Smooth muscle cell (in vitro differentiated cells): ENCODE results near the gene SLC12A5. TPM values are rescaled to one million over a fixed set of nuclear protein-coding genes. Genes with fewer than 3 reads are reported as not detected.

Source experiments
- DNase-seq: peaks from one replicate; lab custom pipeline; 2025; ENCODE audit not compliant: unreplicated experiment; lab: John Stamatoyannopoulos, UW
- H2AFZ ChIP-seq: fragments of 200-600 bp; sonication (generic); 2 replicates; pipeline ENCODE4 v1.6.0; 2016; ENCODE audit warnings: antibody characterized with exemption, low read depth, mild to moderate bottlenecking
- H3F3A ChIP-seq: fragments of 200-600 bp; sonication (generic); 2 replicates; pipeline ENCODE4 v1.6.0; 2017; ENCODE audit warnings: antibody characterized with exemption, low read depth
- H3K27ac ChIP-seq: fragments of 200-600 bp; sonication (generic); 2 replicates; pipeline ENCODE4 v1.5.1; 2016; ENCODE audit warnings: low read depth, mild to moderate bottlenecking
- H3K27me3 ChIP-seq: fragments of 200-600 bp; sonication (generic); 2 replicates; pipeline ENCODE4 v1.6.1; 2016; ENCODE audit warnings: low read depth, mild to moderate bottlenecking
- H3K36me3 ChIP-seq: fragments of 200-600 bp; sonication (generic); 2 replicates; pipeline ENCODE4 v1.5.1; 2016; ENCODE audit warnings: low read depth
- H3K4me1 ChIP-seq: fragments of 200-600 bp; sonication (generic); 2 replicates; pipeline ENCODE4 v1.5.1; 2016; ENCODE audit warnings: low read depth
- H3K4me2 ChIP-seq: fragments of 200-600 bp; sonication (generic); 2 replicates; pipeline ENCODE4 v1.6.0; 2016; ENCODE audit warnings: mild to moderate bottlenecking
- H3K4me3 ChIP-seq: fragments of 200-600 bp; sonication (generic); 2 replicates; pipeline ENCODE4 v1.5.1; 2016; ENCODE audit warnings: mild to moderate bottlenecking
- H3K79me2 ChIP-seq: fragments of 200-600 bp; sonication (generic); 2 replicates; pipeline ENCODE4 v1.6.0; 2016; ENCODE audit warnings: low read depth, mild to moderate bottlenecking
- H3K9ac ChIP-seq: fragments of 200-600 bp; sonication (generic); 2 replicates; pipeline ENCODE4 v1.6.0; 2016; ENCODE audit warnings: low read depth
- H3K9me3 ChIP-seq: fragments of 200-600 bp; sonication (generic); replicated peaks from 2 replicates; pipeline ENCODE4 v1.5.1; 2016; ENCODE audit warnings: low read depth
- H4K20me1 ChIP-seq: fragments of 200-600 bp; sonication (generic); 2 replicates; pipeline ENCODE4 v1.6.0; 2016; ENCODE audit warnings: low read depth
- CTCF ChIP-seq: fragments of 200-600 bp; sonication (generic); IDR thresholded peaks from 2 replicates; pipeline ENCODE4 v1.5.1; 2017; ENCODE audit warnings: borderline replicate concordance, mild to moderate bottlenecking, antibody characterized with exemption; ENCODE audit not compliant: insufficient read depth, poor library complexity, severe bottlenecking
- WGBS: methylation state at CpG from one replicate; pipeline ENCODE4 v1.1.7; 2016; ENCODE audit warnings: low lambda C conversion rate; 5-methylcytosine and 5-hydroxymethylcytosine counted together
- polyA plus RNA-seq: library from polyadenylated mRNA; unstranded; fragments of >200 nt; fragmentation: Nextera tagmentation; extraction: Ambion mirVana; gene quantifications from 2 replicates; pipeline ENCODE4 v1.2.1, GENCODE V29; 2016
- total RNA-seq: library from RNA; depleted of rRNA; stranded (reverse); fragments of >200 nt; gene quantifications from 2 replicates; pipeline ENCODE4 v1.2.3, GENCODE V29; 2014

Gene SLC12A5
- total and polyA plus RNA-seq, 2 experiments from 2014 or later, result 0.40 to 1.3 TPM

- Histone ChIP-seq H3K27ac (no peak overlapping the region), H3K36me3 (no peaks in the 10 kb centered on the region), H3K4me3 (no peak overlapping the region), H3K9ac (no peak overlapping the region), H4K20me1 (no peaks in the 10 kb centered on the region), H3K4me1 (no peaks in the 10 kb centered on the region), H3F3A (no peaks in the 10 kb centered on the region), H3K79me2 (no peaks in the 10 kb centered on the region), H2AFZ (no peak overlapping the region), H3K4me2 (no peak overlapping the region), H3K27me3 (peaks cover 63% of the 10 kb centered on the region), H3K9me3 (no peaks in the 10 kb centered on the region)
- DNase-seq, result no peak
- 80% methylated on average over 6 of the region's 6 CpGs for WGBS
- no peak for TF ChIP-seq CTCF
Observed at GRCh38 chr20:46107061-46107460, 78.0 kb downstream of the SLC12A5 start.

- Histone ChIP-seq H3K4me3 (no peak overlapping the region), H3K79me2 (no peaks in the 10 kb centered on the region), H3K9me3 (no peaks in the 10 kb centered on the region), H3K36me3 (no peaks in the 10 kb centered on the region), H3K4me2 (no peak overlapping the region), H3K27ac (no peak overlapping the region), H4K20me1 (no peaks in the 10 kb centered on the region), H2AFZ (no peak overlapping the region), H3K27me3 (peaks cover 65% of the 10 kb centered on the region), H3F3A (no peaks in the 10 kb centered on the region), H3K9ac (no peak overlapping the region), H3K4me1 (peaks cover 4% of the 10 kb centered on the region)
- no peak for DNase-seq
- WGBS, result 94% methylated on average over 5 of the region's 5 CpGs
- TF ChIP-seq CTCF, result no peak
Observed at GRCh38 chr20:46108435-46108841, 79.4 kb downstream of the SLC12A5 start.

- H4K20me1 ChIP-seq, result no peaks in the 10 kb centered on the region
- peaks cover 65% of the 10 kb centered on the region for H3K27me3 ChIP-seq
- WGBS, result 84% methylated on average over 14 of the region's 14 CpGs
- DNase-seq, result no peak
- H3K36me3 ChIP-seq, result no peaks in the 10 kb centered on the region
- no peak overlapping the region for H3K27ac ChIP-seq
- H3K4me2 ChIP-seq, result no peak overlapping the region
- H3F3A ChIP-seq, result no peaks in the 10 kb centered on the region
- H3K9me3 ChIP-seq, result no peaks in the 10 kb centered on the region
- H3K4me1 ChIP-seq, result peaks cover 4% of the 10 kb centered on the region
- no peak for TF ChIP-seq CTCF
- no peak overlapping the region for H3K4me3 ChIP-seq
- H3K9ac ChIP-seq, result no peak overlapping the region
- H3K79me2 ChIP-seq, result no peaks in the 10 kb centered on the region
- no peak overlapping the region for H2AFZ ChIP-seq
Observed at GRCh38 chr20:46108976-46109375, 80.0 kb downstream of the SLC12A5 start.

Other genes with a start within 250 kb of the SLC12A5 start
- not detected in 2 replicates for gene WFDC3, start 237.3 kb upstream of the SLC12A5 start, total RNA-seq
- 0.64 TPM in 1 of 2 replicates, not detected in the other for gene WFDC3, start 237.3 kb upstream of the SLC12A5 start, polyA plus RNA-seq
- gene DNTTIP1, start 237.3 kb upstream of the SLC12A5 start, total RNA-seq, result 15.3 and 19.4 TPM in 2 replicates
- gene DNTTIP1, start 237.3 kb upstream of the SLC12A5 start, polyA plus RNA-seq, result 52.6 and 55.4 TPM in 2 replicates
- gene UBE2C, start 216.6 kb upstream of the SLC12A5 start, total RNA-seq, result 25.8 and 35.1 TPM in 2 replicates
- 61.2 and 66.5 TPM in 2 replicates for gene UBE2C, start 216.6 kb upstream of the SLC12A5 start, polyA plus RNA-seq
- 1.7 TPM in 1 of 2 replicates, not detected in the other for gene TNNC2, start 201.9 kb upstream of the SLC12A5 start, total RNA-seq
- 0.78 and 1.2 TPM in 2 replicates for gene TNNC2, start 201.9 kb upstream of the SLC12A5 start, polyA plus RNA-seq
- 10.9 and 14.7 TPM in 2 replicates for gene SNX21, start 195.4 kb upstream of the SLC12A5 start, total RNA-seq
- gene SNX21, start 195.4 kb upstream of the SLC12A5 start, polyA plus RNA-seq, result 14.4 and 17.8 TPM in 2 replicates
- 30.2 and 31.9 TPM in 2 replicates for gene ACOT8, start 171.8 kb upstream of the SLC12A5 start, total RNA-seq
- 32.6 and 43.8 TPM in 2 replicates for gene ACOT8, start 171.8 kb upstream of the SLC12A5 start, polyA plus RNA-seq
- gene ZSWIM3, start 171.6 kb upstream of the SLC12A5 start, total RNA-seq, result 4.9 and 6.5 TPM in 2 replicates
- 1.4 and 2.1 TPM in 2 replicates for gene ZSWIM3, start 171.6 kb upstream of the SLC12A5 start, polyA plus RNA-seq
- 10.5 and 12.2 TPM in 2 replicates for gene ZSWIM1, start 148.0 kb upstream of the SLC12A5 start, total RNA-seq
- gene ZSWIM1, start 148.0 kb upstream of the SLC12A5 start, polyA plus RNA-seq, result 5.7 and 6.7 TPM in 2 replicates
- 0.54 and 1.2 TPM in 2 replicates for gene SPATA25, start 141.6 kb upstream of the SLC12A5 start, total RNA-seq
- 0.43 TPM in 1 of 2 replicates, not detected in the other for gene SPATA25, start 141.6 kb upstream of the SLC12A5 start, polyA plus RNA-seq
- gene NEURL2, start 138.0 kb upstream of the SLC12A5 start, total RNA-seq, result 0.31 and 3.3 TPM in 2 replicates
- 3.7 and 4.7 TPM in 2 replicates for gene NEURL2, start 138.0 kb upstream of the SLC12A5 start, polyA plus RNA-seq
- 74.8 and 79.7 TPM in 2 replicates for gene CTSA, start 137.9 kb upstream of the SLC12A5 start, total RNA-seq
- 132 and 138 TPM in 2 replicates for gene CTSA, start 137.9 kb upstream of the SLC12A5 start, polyA plus RNA-seq
- 81.0 and 93.3 TPM in 2 replicates for gene PLTP, start 117.1 kb upstream of the SLC12A5 start, total RNA-seq
- 197 and 262 TPM in 2 replicates for gene PLTP, start 117.1 kb upstream of the SLC12A5 start, polyA plus RNA-seq
- gene PCIF1, start 94.5 kb upstream of the SLC12A5 start, total RNA-seq, result 13.5 and 15.4 TPM in 2 replicates
- 37.2 and 38.9 TPM in 2 replicates for gene PCIF1, start 94.5 kb upstream of the SLC12A5 start, polyA plus RNA-seq
- 11.2 and 11.6 TPM in 2 replicates for gene ZNF335, start 57.0 kb upstream of the SLC12A5 start, total RNA-seq
- 14.2 and 20.7 TPM in 2 replicates for gene ZNF335, start 57.0 kb upstream of the SLC12A5 start, polyA plus RNA-seq
- 4.9 and 6.3 TPM in 2 replicates for gene MMP9, start 20.3 kb upstream of the SLC12A5 start, total RNA-seq
- 5.9 and 27.2 TPM in 2 replicates for gene MMP9, start 20.3 kb upstream of the SLC12A5 start, polyA plus RNA-seq
- 9.5 and 11.4 TPM in 2 replicates for gene NCOA5, start 60.7 kb downstream of the SLC12A5 start, total RNA-seq
- 8.3 and 10.5 TPM in 2 replicates for gene NCOA5, start 60.7 kb downstream of the SLC12A5 start, polyA plus RNA-seq
- 13.8 and 14.5 TPM in 2 replicates for gene CD40, start 89.1 kb downstream of the SLC12A5 start, total RNA-seq
- gene CD40, start 89.1 kb downstream of the SLC12A5 start, polyA plus RNA-seq, result 25.1 and 27.4 TPM in 2 replicates